Bronchial smooth muscle cell (primary cell): ENCODE measurements around the gene EPB42. TPM values are rescaled to one million over a fixed set of nuclear protein-coding genes. Genes with fewer than 3 reads are reported as not detected.

Experiments
- total RNA-seq: library from RNA; depleted of rRNA; stranded (reverse); fragments of >200 nt; gene quantifications from 2 replicates; pipeline ENCODE4 v1.2.1, GENCODE V29; 2014

Gene EPB42
- not detected in 2 replicates for total RNA-seq

DNA sequence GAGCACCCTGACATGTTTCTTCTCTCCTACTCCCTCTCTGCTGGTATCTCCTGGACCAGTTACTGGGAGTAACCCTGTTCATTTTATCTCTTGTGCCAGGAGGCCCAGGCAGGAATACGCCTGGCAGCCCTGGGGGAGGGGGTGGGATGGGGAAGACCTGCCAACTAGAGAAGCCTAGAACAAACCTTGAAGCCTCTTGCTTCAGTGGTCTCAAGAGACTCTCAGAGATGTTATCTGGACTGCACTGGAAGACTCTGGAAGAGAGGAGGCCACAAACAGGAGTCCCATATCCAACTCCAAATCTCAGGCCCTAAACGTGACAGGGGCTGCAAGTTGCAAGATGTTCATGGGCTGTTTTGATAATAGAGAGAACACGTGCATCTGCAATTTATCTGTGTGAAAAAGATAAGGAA is at the start of gene EPB42:
Gene EPB42, minus strand, starts transcription at position 28 of the 413 bp plus-strand sequence. CDS start 193 bp downstream, outside the sequence.

DNA sequence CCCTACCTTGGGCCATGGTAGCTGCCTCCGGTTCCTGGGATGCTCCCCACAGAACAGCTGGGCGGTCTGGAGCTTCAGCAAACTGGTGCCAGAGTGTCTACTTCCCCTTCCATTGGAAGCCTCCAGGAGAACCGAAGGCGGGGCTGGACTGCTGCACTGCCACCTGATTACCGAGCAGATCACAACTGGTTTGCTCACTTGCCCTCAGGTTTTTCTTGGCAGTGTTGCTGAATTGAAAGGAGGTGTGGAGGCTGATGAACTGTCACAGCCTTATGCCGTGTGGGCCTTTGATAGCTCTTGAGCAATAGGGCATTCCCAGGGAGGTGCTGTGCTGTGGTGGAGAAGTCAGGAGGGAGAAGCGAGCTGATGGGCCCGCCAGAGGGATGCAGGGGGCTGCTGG is 46.0 kb upstream of the EPB42 start, which contains the start of gene TGM5:
Gene TGM5, minus strand, starts transcription at position 95 of the 400 bp plus-strand sequence. Its CDS starts 79 bp downstream, at position 16.

DNA sequence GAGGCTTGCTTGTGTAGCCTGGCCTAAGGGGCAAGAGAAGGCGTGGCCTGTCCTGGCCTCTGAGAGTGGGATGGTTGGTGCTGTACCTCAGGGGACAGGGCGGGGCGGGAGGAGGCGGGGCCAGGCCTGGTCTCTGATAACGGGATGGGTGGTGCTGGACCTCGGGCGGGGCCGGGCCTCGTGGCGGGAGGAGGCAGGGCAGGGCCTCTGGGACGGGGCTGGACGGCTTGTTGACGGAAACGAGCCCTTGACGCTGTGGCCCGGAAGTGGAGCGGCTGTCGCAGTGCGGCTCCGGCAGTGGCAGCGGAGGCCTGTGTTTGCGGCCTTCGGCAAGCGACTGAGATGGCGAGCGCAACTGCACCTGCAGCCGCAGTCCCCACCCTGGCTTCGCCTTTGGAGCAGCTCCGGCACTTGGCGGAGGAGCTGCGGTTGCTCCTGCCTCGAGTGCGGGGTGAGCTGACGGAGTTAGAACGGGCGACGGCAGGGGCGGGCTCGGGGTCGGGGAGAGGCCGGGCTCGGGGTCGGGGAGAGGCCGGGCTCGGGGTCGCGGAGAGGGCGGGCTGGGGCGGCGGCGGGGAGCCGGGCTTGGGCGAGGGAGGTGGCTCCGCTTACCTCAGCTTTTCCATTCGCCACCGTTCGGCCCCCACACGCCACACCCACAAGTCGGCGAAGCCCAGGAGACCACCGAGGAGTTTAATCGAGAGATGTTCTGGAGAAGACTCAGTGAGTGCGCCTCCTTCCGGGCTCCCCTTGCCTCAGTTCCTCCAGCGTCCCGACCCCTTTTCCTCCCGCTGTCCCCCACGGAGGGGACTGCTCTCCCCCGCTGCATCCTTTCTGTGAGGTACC is 35.4 kb downstream of the EPB42 start, which contains the start of gene CCNDBP1:
Gene CCNDBP1, plus strand, starts transcription at position 247 of the 846 bp plus-strand sequence. Its CDS starts 96 bp downstream, at position 343.

Other genes starting within 250 kb of the EPB42 start
- 36.2 and 40.0 TPM in 2 replicates for gene UBR1, start 115.0 kb downstream of the EPB42 start, total RNA-seq
- gene TMEM62, start 87.4 kb downstream of the EPB42 start, total RNA-seq: 3.3 and 8.7 TPM in 2 replicates
- 44.8 and 52.0 TPM in 2 replicates for gene CCNDBP1, start 35.6 kb downstream of the EPB42 start, total RNA-seq
- not detected in 2 replicates for gene TGM5, start 45.9 kb upstream of the EPB42 start, total RNA-seq
- 0.09 TPM in 1 of 2 replicates, not detected in the other for gene TGM7, start 81.2 kb upstream of the EPB42 start, total RNA-seq
- gene LCMT2, start 109.6 kb upstream of the EPB42 start, total RNA-seq: 4.1 and 9.1 TPM in 2 replicates
- gene ZSCAN29, start 150.0 kb upstream of the EPB42 start, total RNA-seq: 15.9 and 17.9 TPM in 2 replicates
- 6.5 and 8.5 TPM in 2 replicates for gene TUBGCP4, start 150.1 kb upstream of the EPB42 start, total RNA-seq